GM12878 (cell line): ENCODE data around the gene CREB5. TPM values are rescaled to one million over a fixed set of nuclear protein-coding genes. Genes with fewer than 3 reads are reported as not detected.

ENCODE experiments used
- ATAC-seq: fragments of 200-7000 bp; cut with Tn5 transposase; 3 replicates; pipeline ENCODE4 v1.9.1; 2020; ENCODE audit warnings: mild to moderate bottlenecking, moderate library complexity
- BruUV-seq: library from RNA; stranded (reverse); fragments of 400-500 nt; replicated peaks from 2 replicates; lab custom pipeline; 2021; lab: Mats Ljungman, UMichigan
- CTCF ChIA-PET: fragments of 300-600 bp; sonication (Branson Sonifier 250); formaldehyde crosslinking; extraction: SDS; loops from one replicate; lab custom pipeline; 2021; ENCODE audit warnings: inconsistent platforms; lab: Yijun Ruan, JAX
- POLR2A ChIA-PET: fragments of 350-600 bp; formaldehyde crosslinking; extraction: SDS; loops from one replicate; lab custom pipeline; 2021; ENCODE audit warnings: inconsistent platforms; lab: Charles Lee
- RAD21 ChIA-PET: fragments of 300-600 bp; sonication (Branson Sonifier 250); formaldehyde crosslinking; loops from one replicate; lab custom pipeline; 2023; ENCODE audit warnings: antibody characterized with exemption; ENCODE audit not compliant: unreplicated experiment; lab: Charles Lee
- SMC1A ChIA-PET: fragments of 300-600 bp; sonication (Branson Sonifier 250); formaldehyde crosslinking; loops from one replicate; lab custom pipeline; 2023; ENCODE audit not compliant: unreplicated experiment, uncharacterized antibody; lab: Charles Lee
- DNase-seq: peaks from one replicate; pipeline ENCODE4 v3.0.0-alpha.2; 2011; ENCODE audit warnings: low read depth, low spot score
- FAIRE-seq: peaks from 3 replicates; lab custom pipeline; 2011; peaks lifted over from hg19 to GRCh38; lab: Jason Lieb, UNC
- H2AFZ ChIP-seq: 2 replicates; pipeline ENCODE4 v1.6.0; 2011; ENCODE audit warnings: low read depth, low read length, control low read depth; ENCODE audit not compliant: control insufficient read depth
- H3K27ac ChIP-seq: 2 replicates; pipeline ENCODE4 v1.5.1; 2011; ENCODE audit warnings: control low read depth; ENCODE audit not compliant: control insufficient read depth, insufficient read depth
- H3K27me3 ChIP-seq, 2 experiments: replicated peaks in 1 of 2; 2 replicates each; pipeline versions ENCODE4 v1.6.0 to v1.6.1; 2011; ENCODE audit warnings: low read length in 1 of 2; ENCODE audit not compliant: control insufficient read depth in 2 of 2, insufficient read depth in 2 of 2
- H3K36me3 ChIP-seq, 2 experiments: 2 replicates each; pipeline ENCODE4 v1.5.1; 2011; ENCODE audit warnings: low read length in 1 of 2; ENCODE audit not compliant: control insufficient read depth in 2 of 2, insufficient read depth in 2 of 2
- H3K4me1 ChIP-seq: 2 replicates; pipeline ENCODE4 v1.6.1; 2011; ENCODE audit warnings: mild to moderate bottlenecking, low read length, moderate library complexity, mixed read lengths; ENCODE audit not compliant: control insufficient read depth, insufficient read depth
- H3K4me2 ChIP-seq: 2 replicates; pipeline ENCODE4 v1.6.0; 2011; ENCODE audit warnings: control low read depth; ENCODE audit not compliant: control insufficient read depth, insufficient read depth
- H3K4me3 ChIP-seq: fragments of 200-600 bp; sonication (generic); 2 replicates; pipeline ENCODE4 v1.5.1; 2016
- H3K79me2 ChIP-seq: 2 replicates; pipeline ENCODE4 v1.6.0; 2011; ENCODE audit warnings: low read length; ENCODE audit not compliant: control insufficient read depth, insufficient read depth
- H3K9ac ChIP-seq: 2 replicates; pipeline ENCODE4 v1.8.0; 2011; ENCODE audit warnings: low read length, control low read depth, mixed read lengths; ENCODE audit not compliant: control insufficient read depth, insufficient read depth
- H3K9me3 ChIP-seq: replicated peaks from 3 replicates; pipeline ENCODE4 v1.5.1; 2011; ENCODE audit warnings: mild to moderate bottlenecking, low read length; ENCODE audit not compliant: control insufficient read depth, insufficient read depth
- H4K20me1 ChIP-seq: 2 replicates; pipeline ENCODE4 v1.6.0; 2011; ENCODE audit not compliant: control insufficient read depth, insufficient read depth
- WGBS: methylation state at CpG from one replicate; pipeline ENCODE4 v1.1.6; 2016; ENCODE audit warnings: low lambda C conversion rate; ENCODE audit not compliant: insufficient replicate concordance, insufficient coverage; ENCODE audit errors: missing lambda C conversion rate; 5-methylcytosine and 5-hydroxymethylcytosine counted together
- in situ Hi-C: fragments of 300-500 bp; cut with MboI; formaldehyde crosslinking; loops from 9 replicates; pipeline ENCODE4 v1.14.3; 2018; ENCODE audit warnings: mixed read lengths
- intact Hi-C: fragments of 100-400 bp; cut with micrococcal nuclease; formaldehyde crosslinking; loops from one replicate; pipeline ENCODE4 v1.14.2; 2022; ENCODE audit not compliant: unreplicated experiment
- polyA plus RNA-seq, 11 experiments: library from polyadenylated mRNA; depleted of rRNA in 4 of 11; unstranded in 6 of 11; stranded (reverse) in 5 of 11; fragments of >200 nt; fragmentation: Nextera tagmentation in 4 of 11; fragmentation: Illumina TruSeq in 1 of 11; extraction: Ambion mirVana in 4 of 11; extraction: Trizol in 1 of 11; gene quantifications; 1 replicate in 1 of 11; 2 replicates in 10 of 11; pipeline versions ENCODE4 v1.2.1 to v1.2.3, GENCODE V29; 2011 to 2016; ENCODE audit warnings: inconsistent platforms in 2 of 11, missing spikeins in 2 of 11, low read depth in 1 of 11
- total RNA-seq, 4 experiments: library from RNA; depleted of rRNA in 3 of 4; stranded (reverse); fragments of >200 nt in 3 of 4; fragmentation: Illumina TruSeq in 1 of 4; extraction: Trizol in 1 of 4; gene quantifications; 2 replicates each; pipeline versions ENCODE4 v1.2.1 to v1.2.3, GENCODE V29; 2013 to 2021
- TF ChIP-seq, protein P1 (sequence below), 3 experiments: IDR thresholded peaks in 2 of 3; conservative IDR thresholded peaks in 1 of 3; 2 replicates each; pipeline ENCODE4 v1.5.1; 2011; ENCODE audit warnings: low read depth in 3 of 3, low read length in 3 of 3, mild to moderate bottlenecking in 3 of 3, control low read depth in 2 of 3, moderate library complexity in 2 of 3, inconsistent platforms in 1 of 3, mixed read lengths in 1 of 3; ENCODE audit not compliant: control insufficient read depth in 2 of 3, insufficient read depth in 1 of 3; ENCODE audit errors: extremely low read depth in 1 of 3
- TF ChIP-seq, protein P2 (sequence below): IDR thresholded peaks from 2 replicates; pipeline ENCODE4 v1.6.1; 2011; ENCODE audit warnings: borderline replicate concordance, low read depth, mild to moderate bottlenecking, moderate library complexity, low read length; ENCODE audit not compliant: insufficient read depth, poor library complexity, severe bottlenecking

Gene CREB5
- total and polyA plus RNA-seq, 10 of the 15 experiments (the other 5 are each of a cell fraction or from before 2014, with no cell fraction given), result 12.9 to 74.1 (median 53.0) TPM

DNA sequence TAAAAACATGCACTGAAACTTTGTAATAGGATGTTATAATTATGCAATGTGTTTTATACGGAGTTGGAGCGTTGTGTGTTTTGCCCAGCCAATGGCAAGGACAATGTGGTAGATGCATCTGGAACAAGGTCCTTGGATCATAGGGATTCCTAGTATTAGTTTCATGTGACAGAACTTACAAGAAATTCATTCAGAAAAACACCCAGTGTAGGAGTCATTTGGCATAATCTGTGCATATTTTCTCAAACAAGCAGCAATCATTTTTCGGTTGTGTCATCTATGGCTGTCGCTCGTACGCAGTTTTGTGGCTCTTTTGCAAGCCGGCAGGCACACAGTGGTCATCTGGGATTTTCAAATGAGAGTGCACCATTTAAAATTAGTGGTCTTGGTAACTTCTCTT is 19.8 kb downstream of the CREB5 start:
- H3K4me1 ChIP-seq, result no peaks in the 10 kb centered on the region
- no peaks in the 10 kb centered on the region; a peak in 1 of 4 replicates for H3K36me3 ChIP-seq
- H2AFZ ChIP-seq, result no peak overlapping the region
- H3K9ac ChIP-seq, result no peak overlapping the region
- no peaks in the 10 kb centered on the region for H3K79me2 ChIP-seq
- ChIA-PET RAD21 (interaction anchor here (0.6 to 1.9 kb wide), 6 partner anchors 10 to 226 kb away, joined by 3 to 5 read pairs (median 3); no protein-coding TSS in a partner anchor), SMC1A (interaction anchor here (0.6 to 4.0 kb wide), 12 partner anchors 9 to 1349 kb away, joined by 3 to 13 read pairs (median 4); partner anchors contain the start of gene CREB5), POLR2A (interaction anchor here (0.6 to 1.6 kb wide), 2 partner anchors 10 to 28 kb away, joined by 3 to 5 read pairs; no protein-coding TSS in a partner anchor), CTCF (interaction anchor here (0.9 to 1.7 kb wide), 4 partner anchors 10 to 135 kb away, joined by 3 to 7 read pairs (median 3); no protein-coding TSS in a partner anchor)
- FAIRE-seq, result no peak
- no peak overlapping the region for H3K4me2 ChIP-seq
- ATAC-seq, result no peak
- no peaks in the 10 kb centered on the region for H4K20me1 ChIP-seq
- no peaks in the 10 kb centered on the region for H3K27me3 ChIP-seq
- TF ChIP-seq, protein P1, sequence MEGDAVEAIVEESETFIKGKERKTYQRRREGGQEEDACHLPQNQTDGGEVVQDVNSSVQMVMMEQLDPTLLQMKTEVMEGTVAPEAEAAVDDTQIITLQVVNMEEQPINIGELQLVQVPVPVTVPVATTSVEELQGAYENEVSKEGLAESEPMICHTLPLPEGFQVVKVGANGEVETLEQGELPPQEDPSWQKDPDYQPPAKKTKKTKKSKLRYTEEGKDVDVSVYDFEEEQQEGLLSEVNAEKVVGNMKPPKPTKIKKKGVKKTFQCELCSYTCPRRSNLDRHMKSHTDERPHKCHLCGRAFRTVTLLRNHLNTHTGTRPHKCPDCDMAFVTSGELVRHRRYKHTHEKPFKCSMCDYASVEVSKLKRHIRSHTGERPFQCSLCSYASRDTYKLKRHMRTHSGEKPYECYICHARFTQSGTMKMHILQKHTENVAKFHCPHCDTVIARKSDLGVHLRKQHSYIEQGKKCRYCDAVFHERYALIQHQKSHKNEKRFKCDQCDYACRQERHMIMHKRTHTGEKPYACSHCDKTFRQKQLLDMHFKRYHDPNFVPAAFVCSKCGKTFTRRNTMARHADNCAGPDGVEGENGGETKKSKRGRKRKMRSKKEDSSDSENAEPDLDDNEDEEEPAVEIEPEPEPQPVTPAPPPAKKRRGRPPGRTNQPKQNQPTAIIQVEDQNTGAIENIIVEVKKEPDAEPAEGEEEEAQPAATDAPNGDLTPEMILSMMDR (IDR thresholded peaks at IDR 0.05 in 2 of 3, conservative IDR thresholded peaks at IDR 0.05 in 1 of 3; ENCODE audit: control insufficient read depth in 2 of 3, extremely low read depth in 1 of 3, insufficient read depth in 1 of 3, low read depth in 3 of 3, low read length in 3 of 3), result no peak
- TF ChIP-seq, protein P2, sequence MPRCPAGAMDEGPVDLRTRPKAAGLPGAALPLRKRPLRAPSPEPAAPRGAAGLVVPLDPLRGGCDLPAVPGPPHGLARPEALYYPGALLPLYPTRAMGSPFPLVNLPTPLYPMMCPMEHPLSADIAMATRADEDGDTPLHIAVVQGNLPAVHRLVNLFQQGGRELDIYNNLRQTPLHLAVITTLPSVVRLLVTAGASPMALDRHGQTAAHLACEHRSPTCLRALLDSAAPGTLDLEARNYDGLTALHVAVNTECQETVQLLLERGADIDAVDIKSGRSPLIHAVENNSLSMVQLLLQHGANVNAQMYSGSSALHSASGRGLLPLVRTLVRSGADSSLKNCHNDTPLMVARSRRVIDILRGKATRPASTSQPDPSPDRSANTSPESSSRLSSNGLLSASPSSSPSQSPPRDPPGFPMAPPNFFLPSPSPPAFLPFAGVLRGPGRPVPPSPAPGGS, result peak; percentile 53
- in situ Hi-C loops (no loop called here), intact Hi-C loops (no loop called here)
- H3K9me3 ChIP-seq, result no peaks in the 10 kb centered on the region
- BruUV-seq, result no TSS peak
- WGBS, result 80% methylated on average over 7 of the region's 7 CpGs
- no peak overlapping the region for H3K4me3 ChIP-seq
- DNase-seq, result no peak
- no peak overlapping the region for H3K27ac ChIP-seq
